MCF 10A (cell line): Measurements from ENCODE around the gene MLXIP. TPM values are rescaled to one million over a fixed set of nuclear protein-coding genes. Genes with fewer than 3 reads are reported as not detected.

Experiments used
- BruUV-seq: library from RNA; stranded (reverse); fragments of 400-500 nt; replicated peaks from 2 replicates; lab custom pipeline; 2021; lab: Mats Ljungman, UMichigan
- CTCF ChIA-PET: fragments of 300-600 bp; sonication (Branson Sonifier 250); formaldehyde crosslinking; extraction: SDS; loops from one replicate; lab custom pipeline; 2021; ENCODE audit warnings: antibody characterized with exemption, inconsistent platforms; lab: Yijun Ruan, JAX
- POLR2A ChIA-PET: fragments of 300-600, 350-650 bp; sonication (Branson Sonifier 250); formaldehyde crosslinking; extraction: SDS; loops from one replicate; lab custom pipeline; 2020; ENCODE audit warnings: antibody characterized with exemption, inconsistent platforms; lab: Yijun Ruan, JAX
- DNase-seq: peaks from one replicate; pipeline ENCODE4 v3.0.0-alpha.2; 2018; ENCODE audit not compliant: unreplicated experiment
- H3K27ac Mint-ChIP-seq: one replicate; pipeline ENCODE4 v1.8.0; 2022; ENCODE audit warnings: mild to moderate bottlenecking, low read depth, mixed read lengths; ENCODE audit not compliant: unreplicated experiment
- H3K27me3 Mint-ChIP-seq: one replicate; pipeline ENCODE4 v1.8.0; 2022; ENCODE audit warnings: mixed read lengths; ENCODE audit not compliant: insufficient read depth, unreplicated experiment
- H3K36me3 Mint-ChIP-seq: one replicate; pipeline ENCODE4 v1.8.0; 2022; ENCODE audit warnings: mild to moderate bottlenecking, moderate library complexity, mixed read lengths; ENCODE audit not compliant: insufficient read depth, unreplicated experiment
- H3K4me1 Mint-ChIP-seq: one replicate; pipeline ENCODE4 v1.8.0; 2022; ENCODE audit warnings: mixed read lengths; ENCODE audit not compliant: insufficient read depth, unreplicated experiment
- H3K4me3 Mint-ChIP-seq: one replicate; pipeline ENCODE4 v1.8.0; 2022; ENCODE audit warnings: mild to moderate bottlenecking, moderate library complexity, mixed read lengths; ENCODE audit not compliant: unreplicated experiment
- H3K9me3 Mint-ChIP-seq: one replicate; pipeline ENCODE4 v1.8.0; 2022; ENCODE audit warnings: mixed read lengths; ENCODE audit not compliant: unreplicated experiment
- CTCF ChIP-seq: fragments of 200-600 bp; IDR thresholded peaks from one replicate; pipeline ENCODE4 v1.8.0; 2022; ENCODE audit warnings: antibody characterized with exemption, mild to moderate bottlenecking; ENCODE audit not compliant: unreplicated experiment
- intact Hi-C: fragments of 100-400 bp; cut with micrococcal nuclease; formaldehyde crosslinking; loops from 2 replicates; pipeline ENCODE4 v1.14.1; 2022
- total RNA-seq: library from RNA; stranded (reverse); gene quantifications from 2 replicates; pipeline ENCODE4 v1.2.3, GENCODE V29; 2022

MLXIP gene
- total RNA-seq, 1 experiment from 2014 or later = 35.6 TPM

- Mint-ChIP-seq H3K4me3 (no peak overlapping the region), H3K4me1 (no peaks in the 10 kb centered on the region), H3K27me3 (no peaks in the 10 kb centered on the region), H3K9me3 (no peaks in the 10 kb centered on the region), H3K27ac (no peak overlapping the region), H3K36me3 (peaks cover 63% of the 10 kb centered on the region)
- TF ChIP-seq CTCF = no peak
- BruUV-seq = no TSS peak
- intact Hi-C loops = no loop called here
- DNase-seq = no peak
- POLR2A ChIA-PET = interaction anchor here (2.3 kb wide), 1 partner anchor 70 kb away, joined by 7 read pairs; the partner anchor contains the start of gene B3GNT4
- CTCF ChIA-PET = interaction anchor here (0.7 to 2.1 kb wide), 5 partner anchors 10 to 79 kb away, joined by 3 to 12 read pairs (median 5); no protein-coding TSS in a partner anchor
Observed at GRCh38 chr12:122133192-122133950, 54.8 kb downstream of the MLXIP start.

GRCh38 chr12:122135437-122136031 is 57.0 kb downstream of the MLXIP start:
- Mint-ChIP-seq H3K27ac (no peak overlapping the region), H3K9me3 (no peaks in the 10 kb centered on the region), H3K4me1 (no peaks in the 10 kb centered on the region), H3K4me3 (no peak overlapping the region), H3K36me3 (peaks cover 50% of the 10 kb centered on the region), H3K27me3 (no peaks in the 10 kb centered on the region)
- no peak for DNase-seq
- ChIA-PET CTCF (interaction anchor here (0.6 kb wide), 1 partner anchor 1510 kb away, joined by 4 read pairs; no protein-coding TSS in a partner anchor), POLR2A (interaction anchor here (0.7 kb wide), 1 partner anchor 98 kb away, joined by 4 read pairs; no protein-coding TSS in a partner anchor)
- intact Hi-C loops = no loop called here
- no TSS peak for BruUV-seq
- TF ChIP-seq CTCF = no peak

- Mint-ChIP-seq H3K36me3 (peaks cover 39% of the 10 kb centered on the region), H3K27me3 (no peaks in the 10 kb centered on the region), H3K4me3 (no peak overlapping the region), H3K9me3 (no peaks in the 10 kb centered on the region), H3K4me1 (no peaks in the 10 kb centered on the region), H3K27ac (no peak overlapping the region)
- ChIA-PET CTCF (no interaction called here), POLR2A (no interaction called here)
- intact Hi-C loops = no loop called here
- TF ChIP-seq CTCF = no peak
- no peak for DNase-seq
- BruUV-seq = no TSS peak
Observed at GRCh38 chr12:122137229-122137628, 58.7 kb downstream of the MLXIP start.

- Mint-ChIP-seq H3K36me3 (peaks cover 42% of the 10 kb centered on the region), H3K4me3 (no peak overlapping the region), H3K27me3 (no peaks in the 10 kb centered on the region), H3K4me1 (no peaks in the 10 kb centered on the region), H3K27ac (no peak overlapping the region), H3K9me3 (no peaks in the 10 kb centered on the region)
- POLR2A ChIA-PET = no interaction called here
- CTCF ChIA-PET = no interaction called here
- BruUV-seq = no TSS peak
- DNase-seq = no peak
- no peak for TF ChIP-seq CTCF
- intact Hi-C loops = no loop called here
Observed at GRCh38 chr12:122137681-122138080, 59.1 kb downstream of the MLXIP start.
